SJCRH30 (cell line): Measurements from ENCODE around the gene AGPAT4. TPM values are rescaled to one million over a fixed set of nuclear protein-coding genes. Genes with fewer than 3 reads are reported as not detected.
A peak's percentile ranks its signal among the peaks of the same experiment; 100 is the strongest.

Experiments
- DNase-seq, 2 experiments: peaks; one replicate each; pipeline ENCODE4 v3.0.0-alpha.2; 2015 to 2020
- H3K27ac ChIP-seq: fragments of 250-450 bp; sonication (Bioruptor Pico); 2 replicates; pipeline ENCODE4 v1.5.1; 2020; ENCODE audit warnings: mild to moderate bottlenecking, moderate library complexity
- H3K27me3 ChIP-seq: fragments of 250-450 bp; sonication (Bioruptor Pico); 2 replicates; pipeline ENCODE4 v1.5.1; 2020; ENCODE audit warnings: mild to moderate bottlenecking, moderate library complexity
- H3K36me3 ChIP-seq: fragments of 250-450 bp; sonication (Bioruptor Pico); 2 replicates; pipeline ENCODE4 v1.5.1; 2020; ENCODE audit warnings: mild to moderate bottlenecking, moderate library complexity
- H3K4me1 ChIP-seq: fragments of 250-450 bp; sonication (Bioruptor Pico); 2 replicates; pipeline ENCODE4 v1.5.1; 2020; ENCODE audit warnings: mild to moderate bottlenecking, moderate library complexity
- H3K4me3 ChIP-seq: fragments of 250-450 bp; sonication (Bioruptor Pico); 2 replicates; pipeline ENCODE4 v1.5.1; 2020; ENCODE audit warnings: mild to moderate bottlenecking, moderate library complexity
- H3K9me3 ChIP-seq: fragments of 250-450 bp; sonication (Bioruptor Pico); replicated peaks from 2 replicates; pipeline ENCODE4 v1.5.1; 2020; ENCODE audit warnings: mild to moderate bottlenecking, moderate library complexity
- total RNA-seq: library from RNA; depleted of rRNA; stranded (reverse); fragments of >200 nt; shearing (Covaris generic); gene quantifications from 2 replicates; pipeline ENCODE4 v1.2.3, GENCODE V29; 2014

The AGPAT4 gene
- total RNA-seq, 1 experiment from 2014 or later = 16.7 TPM

GRCh38 chr6:161152527-161152862, 121.4 kb downstream of the AGPAT4 start:
- H3K9me3 ChIP-seq = no peaks in the 10 kb centered on the region
- no peaks in the 10 kb centered on the region for H3K27me3 ChIP-seq
- no peak overlapping the region for H3K27ac ChIP-seq
- DNase-seq = no peak
- no peak overlapping the region for H3K4me3 ChIP-seq
- H3K4me1 ChIP-seq = no peaks in the 10 kb centered on the region
- H3K36me3 ChIP-seq = 0 out of 2 replicates have a peak, but pooled peaks cover 2% of the 10 kb centered on the region

- no peak for DNase-seq
- no peaks in the 10 kb centered on the region for H3K4me1 ChIP-seq
- no peak overlapping the region for H3K4me3 ChIP-seq
- 0 out of 2 replicates have a peak, but pooled peaks cover 2% of the 10 kb centered on the region for H3K36me3 ChIP-seq
- no peak overlapping the region for H3K27ac ChIP-seq
- no peaks in the 10 kb centered on the region for H3K9me3 ChIP-seq
- H3K27me3 ChIP-seq = no peaks in the 10 kb centered on the region
These were observed 122.0 kb downstream of the AGPAT4 start for GRCh38 chr6:161151660-161152526.

GRCh38 chr6:161151059-161151645, 122.7 kb downstream of the AGPAT4 start:
- no peak for DNase-seq
- Histone ChIP-seq H3K27me3 (no peaks in the 10 kb centered on the region), H3K27ac (no peak overlapping the region; the same call in 1 of the 2 replicates), H3K4me1 (no peaks in the 10 kb centered on the region), H3K36me3 (0 out of 2 replicates have a peak, but pooled peaks cover 2% of the 10 kb centered on the region), H3K9me3 (no peaks in the 10 kb centered on the region), H3K4me3 (no peak overlapping the region)

- peak in 1 of 2 experiments; percentile 46 for DNase-seq
- Histone ChIP-seq H3K27me3 (no peaks in the 10 kb centered on the region), H3K4me3 (no peak overlapping the region), H3K36me3 (0 out of 2 replicates have a peak, but pooled peaks cover 2% of the 10 kb centered on the region), H3K27ac (no peak overlapping the region; the same call in 1 of the 2 replicates), H3K4me1 (no peaks in the 10 kb centered on the region), H3K9me3 (no peaks in the 10 kb centered on the region)
These were observed 123.3 kb downstream of the AGPAT4 start for GRCh38 chr6:161150566-161150965.

GRCh38 chr6:161150136-161150535, 123.7 kb downstream of the AGPAT4 start:
- no peak overlapping the region for H3K4me3 ChIP-seq
- H3K27me3 ChIP-seq = no peaks in the 10 kb centered on the region

GRCh38 chr6:161143663-161144430, 130.0 kb downstream of the AGPAT4 start:
- H3K27me3 ChIP-seq = no peaks in the 10 kb centered on the region
- H3K4me3 ChIP-seq = no peak overlapping the region
- H3K9me3 ChIP-seq = no peaks in the 10 kb centered on the region
- no peak overlapping the region for H3K27ac ChIP-seq
- 0 out of 2 replicates have a peak, but pooled peaks cover 2% of the 10 kb centered on the region for H3K36me3 ChIP-seq
- no peak for DNase-seq
- peaks cover 5% of the 10 kb centered on the region for H3K4me1 ChIP-seq

More at GRCh38 chr6:161150136-161150535, 123.7 kb downstream of the AGPAT4 start:
- Histone ChIP-seq H3K4me1 (no peaks in the 10 kb centered on the region), H3K36me3 (0 out of 2 replicates have a peak, but pooled peaks cover 2% of the 10 kb centered on the region), H3K27ac (no peak overlapping the region), H3K9me3 (no peaks in the 10 kb centered on the region)
- no peak for DNase-seq

- no peak overlapping the region for H3K4me3 ChIP-seq
- no peak for DNase-seq
- H3K9me3 ChIP-seq = no peaks in the 10 kb centered on the region
- no peaks in the 10 kb centered on the region for H3K27me3 ChIP-seq
- H3K4me1 ChIP-seq = peaks cover 5% of the 10 kb centered on the region
- no peaks in the 10 kb centered on the region for H3K36me3 ChIP-seq
- no peak overlapping the region for H3K27ac ChIP-seq
These were observed 130.9 kb downstream of the AGPAT4 start for GRCh38 chr6:161142957-161143296.

- Histone ChIP-seq H3K4me3 (no peak overlapping the region), H3K27ac (no peak overlapping the region), H3K4me1 (peaks cover 5% of the 10 kb centered on the region), H3K36me3 (no peaks in the 10 kb centered on the region), H3K9me3 (no peaks in the 10 kb centered on the region), H3K27me3 (no peaks in the 10 kb centered on the region)
- no peak for DNase-seq
These were observed 132.7 kb downstream of the AGPAT4 start for GRCh38 chr6:161141173-161141572.

GRCh38 chr6:161140554-161140875, 133.3 kb downstream of the AGPAT4 start:
- Histone ChIP-seq H3K27ac (no peak overlapping the region), H3K9me3 (no peaks in the 10 kb centered on the region), H3K36me3 (no peaks in the 10 kb centered on the region), H3K27me3 (no peaks in the 10 kb centered on the region), H3K4me3 (no peak overlapping the region), H3K4me1 (peaks cover 5% of the 10 kb centered on the region)
- DNase-seq = no peak

GRCh38 chr6:161139766-161140553, 133.9 kb downstream of the AGPAT4 start:
- Histone ChIP-seq H3K27ac (no peak overlapping the region), H3K9me3 (no peaks in the 10 kb centered on the region), H3K4me3 (no peak overlapping the region), H3K4me1 (peaks cover 5% of the 10 kb centered on the region), H3K27me3 (no peaks in the 10 kb centered on the region), H3K36me3 (no peaks in the 10 kb centered on the region)
- peak; percentile 90 to 91 for DNase-seq

- Histone ChIP-seq H3K36me3 (no peaks in the 10 kb centered on the region), H3K4me1 (peaks cover 5% of the 10 kb centered on the region), H3K27me3 (no peaks in the 10 kb centered on the region), H3K27ac (no peak overlapping the region), H3K4me3 (no peak overlapping the region), H3K9me3 (no peaks in the 10 kb centered on the region)
- no peak for DNase-seq
These were observed 134.5 kb downstream of the AGPAT4 start for GRCh38 chr6:161139304-161139765.

GRCh38 chr6:161138543-161139303, 135.1 kb downstream of the AGPAT4 start:
- no peak for DNase-seq
- Histone ChIP-seq H3K4me1 (peaks cover 5% of the 10 kb centered on the region), H3K4me3 (no peak overlapping the region)

GRCh38 chr6:161137839-161138542, 135.9 kb downstream of the AGPAT4 start:
- Histone ChIP-seq H3K27me3 (no peaks in the 10 kb centered on the region), H3K27ac (no peak overlapping the region), H3K36me3 (no peaks in the 10 kb centered on the region), H3K4me3 (no peak overlapping the region), H3K9me3 (no peaks in the 10 kb centered on the region), H3K4me1 (peaks cover 5% of the 10 kb centered on the region)
- DNase-seq = no peak

More at GRCh38 chr6:161138543-161139303, 135.1 kb downstream of the AGPAT4 start:
- H3K9me3 ChIP-seq = no peaks in the 10 kb centered on the region
- H3K36me3 ChIP-seq = no peaks in the 10 kb centered on the region
- H3K27me3 ChIP-seq = no peaks in the 10 kb centered on the region
- no peak overlapping the region for H3K27ac ChIP-seq
